Activated naive CD4-positive, alpha-beta T cell treated with anti-CD3 and anti-CD28 coated beads for 36 hours (primary cell): Measurements from ENCODE around the gene CYP1B1. TPM values are rescaled to one million over a fixed set of nuclear protein-coding genes. Genes with fewer than 3 reads are reported as not detected.

Source experiments
- CTCF ChIA-PET: fragments of 350-600 bp; sonication (Branson Sonifier 250); formaldehyde crosslinking; loops from one replicate; lab custom pipeline; 2021; ENCODE audit warnings: antibody characterized with exemption; lab: Charles Lee
- DNase-seq: peaks from one replicate; pipeline ENCODE4 v3.0.0-alpha.2; 2020
- H3K27ac Mint-ChIP-seq: one replicate; pipeline ENCODE4 v1.8.0; 2021; ENCODE audit warnings: mild to moderate bottlenecking, mixed read lengths
- H3K27me3 Mint-ChIP-seq: one replicate; pipeline ENCODE4 v1.8.0; 2021; ENCODE audit warnings: low read depth, mixed read lengths
- H3K36me3 Mint-ChIP-seq: one replicate; pipeline ENCODE4 v1.8.0; 2021; ENCODE audit warnings: low read depth, mixed read lengths
- H3K4me1 Mint-ChIP-seq: one replicate; pipeline ENCODE4 v1.8.0; 2021; ENCODE audit warnings: low read depth, mixed read lengths
- H3K4me3 Mint-ChIP-seq: one replicate; pipeline ENCODE4 v1.8.0; 2021; ENCODE audit warnings: mild to moderate bottlenecking, moderate library complexity, mixed read lengths
- H3K9me3 Mint-ChIP-seq: one replicate; pipeline ENCODE4 v1.8.0; 2021; ENCODE audit warnings: mixed read lengths
- intact Hi-C: fragments of 100-400 bp; cut with micrococcal nuclease; formaldehyde crosslinking; loops from one replicate; pipeline ENCODE4 v1.15.1; 2023
- total RNA-seq, 2 experiments: library from RNA; stranded (reverse); gene quantifications; one replicate each; pipeline ENCODE4 v1.2.3, GENCODE V29; 2021

The CYP1B1 gene
- total RNA-seq, 2 experiments from 2014 or later = 2.4 to 2.5 TPM

DNA sequence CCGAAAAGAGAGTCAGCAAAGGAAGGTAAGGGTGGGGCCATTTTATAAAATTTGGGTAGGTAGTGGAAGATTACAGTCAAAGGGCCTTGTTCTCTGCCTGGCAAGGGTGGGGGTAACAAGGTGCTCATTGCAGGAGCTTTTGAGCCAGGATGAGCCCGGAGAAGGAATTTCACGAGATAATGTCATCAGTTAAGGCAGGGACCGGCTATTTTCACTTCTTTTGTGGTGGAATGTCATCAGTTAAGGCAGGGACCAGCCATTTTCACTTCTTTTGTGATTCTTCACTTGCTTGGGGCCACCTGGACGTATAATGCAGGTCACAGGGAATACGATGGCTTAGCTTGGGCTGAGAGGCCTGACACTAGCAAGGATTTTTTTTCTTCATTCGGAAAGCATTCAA is 58.1 kb downstream of the CYP1B1 start:
- Mint-ChIP-seq H3K4me1 (no peaks in the 10 kb centered on the region), H3K36me3 (no peaks in the 10 kb centered on the region), H3K27ac (no peak overlapping the region), H3K4me3 (no peak overlapping the region), H3K9me3 (no peaks in the 10 kb centered on the region), H3K27me3 (no peaks in the 10 kb centered on the region)
- intact Hi-C loops = no loop called here
- DNase-seq = no peak
- CTCF ChIA-PET = no interaction called here

Other genes with a start within 250 kb of the CYP1B1 start
- 1 to 10 TPM in 1 of 2 experiments, under 1 TPM in 1; 0.79 to 1.2 TPM for gene RMDN2, start 150.9 kb downstream of the CYP1B1 start, total RNA-seq